GM12892 (cell line): ENCODE data around the gene C11orf24.

Experiments
- POLR2A ChIP-seq: IDR thresholded peaks from 2 replicates; pipeline ENCODE4 v1.6.1; 2011; ENCODE audit warnings: low read depth, low read length, control low read depth
- POLR2AphosphoS5 ChIP-seq: IDR thresholded peaks from 2 replicates; pipeline ENCODE4 v1.6.1; 2011; ENCODE audit warnings: low read depth, low read length, control low read depth
- TAF1 ChIP-seq: IDR thresholded peaks from 2 replicates; pipeline ENCODE4 v1.6.1; 2011; ENCODE audit warnings: low read depth, mild to moderate bottlenecking, control low read depth, low read length, borderline replicate concordance

DNA sequence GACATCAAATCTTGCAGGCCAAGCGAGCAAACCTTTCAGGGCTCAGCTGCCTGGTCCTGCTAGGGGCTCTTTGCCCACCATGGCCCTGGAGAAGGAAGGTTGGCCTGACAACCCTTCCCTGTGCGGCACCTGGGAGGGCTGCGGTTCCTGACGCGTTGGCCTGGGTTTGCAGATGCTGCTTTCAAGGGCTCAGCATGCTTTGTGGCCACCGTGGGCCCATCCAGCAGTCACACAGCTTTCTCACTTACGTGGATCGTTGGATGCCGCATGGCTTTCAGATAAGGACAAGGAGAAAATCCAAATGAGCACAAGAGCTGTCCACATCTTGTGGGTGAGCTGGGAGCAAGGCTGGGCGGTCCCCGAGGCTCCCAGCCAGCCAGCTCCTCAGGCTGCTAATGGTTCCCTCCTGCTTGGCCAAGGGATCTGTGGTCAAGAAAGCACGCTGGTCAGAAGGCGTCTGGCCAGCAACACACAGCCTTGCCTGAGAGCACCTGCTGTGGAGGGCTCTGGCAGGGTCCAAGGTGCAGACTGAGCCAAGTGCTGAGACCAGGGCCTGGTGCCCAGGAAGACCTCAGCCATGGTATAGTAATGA is 8.2 kb downstream of the C11orf24 start:
- TF ChIP-seq POLR2AphosphoS5 (no peak), TAF1 (no peak), POLR2A (no peak)
